SK-MEL-5 (cell line): ENCODE results near the gene STEAP3. TPM values are rescaled to one million over a fixed set of nuclear protein-coding genes. Genes with fewer than 3 reads are reported as not detected.
A peak's percentile ranks its signal among the peaks of the same experiment; 100 is the strongest.

Experiments
- DNase-seq: peaks from one replicate; pipeline ENCODE4 v3.0.0-alpha.2; 2016; ENCODE audit warnings: low read depth, low spot score
- in situ Hi-C: cut with HindIII; loops from 2 replicates; pipeline ENCODE4 v1.10.0; 2016; ENCODE audit warnings: low sequenced_read_pairs, high pct_unique_total_duplicates, low pct_unique_long_range_greater_than_20kb
- total RNA-seq: library from RNA; depleted of rRNA; stranded (reverse); fragments of >200 nt; shearing (Covaris generic); gene quantifications from 2 replicates; pipeline ENCODE4 v1.2.3, GENCODE V29; 2014

The STEAP3 gene
- total RNA-seq, 1 experiment from 2014 or later: 6.0 TPM

GRCh38 chr2:119234021-119235019 lies 10.7 kb downstream of the STEAP3 start:
- in situ Hi-C loops: no loop called here
- DNase-seq: peak; percentile 67

DNA sequence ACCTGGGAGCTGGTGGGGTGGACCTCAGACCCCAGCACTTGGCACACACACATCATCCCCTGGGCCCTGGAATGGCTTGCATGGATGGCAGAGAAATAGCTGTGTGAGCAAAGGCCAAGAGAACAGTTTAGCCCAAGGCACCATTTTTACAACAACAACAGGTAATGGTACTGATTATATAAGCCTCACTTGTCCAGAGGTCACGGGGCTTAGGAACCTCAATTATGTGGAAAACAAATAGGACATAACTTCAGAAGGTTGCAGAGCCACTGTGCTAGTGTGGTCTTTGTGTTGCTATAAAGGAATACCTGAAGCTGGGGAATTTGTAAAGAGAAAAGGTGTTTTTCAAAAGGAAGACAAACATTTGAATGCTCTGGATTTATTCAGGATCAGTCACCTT lies 13.2 kb downstream of the STEAP3 start:
- in situ Hi-C loops: no loop called here
- DNase-seq: no peak

DNA sequence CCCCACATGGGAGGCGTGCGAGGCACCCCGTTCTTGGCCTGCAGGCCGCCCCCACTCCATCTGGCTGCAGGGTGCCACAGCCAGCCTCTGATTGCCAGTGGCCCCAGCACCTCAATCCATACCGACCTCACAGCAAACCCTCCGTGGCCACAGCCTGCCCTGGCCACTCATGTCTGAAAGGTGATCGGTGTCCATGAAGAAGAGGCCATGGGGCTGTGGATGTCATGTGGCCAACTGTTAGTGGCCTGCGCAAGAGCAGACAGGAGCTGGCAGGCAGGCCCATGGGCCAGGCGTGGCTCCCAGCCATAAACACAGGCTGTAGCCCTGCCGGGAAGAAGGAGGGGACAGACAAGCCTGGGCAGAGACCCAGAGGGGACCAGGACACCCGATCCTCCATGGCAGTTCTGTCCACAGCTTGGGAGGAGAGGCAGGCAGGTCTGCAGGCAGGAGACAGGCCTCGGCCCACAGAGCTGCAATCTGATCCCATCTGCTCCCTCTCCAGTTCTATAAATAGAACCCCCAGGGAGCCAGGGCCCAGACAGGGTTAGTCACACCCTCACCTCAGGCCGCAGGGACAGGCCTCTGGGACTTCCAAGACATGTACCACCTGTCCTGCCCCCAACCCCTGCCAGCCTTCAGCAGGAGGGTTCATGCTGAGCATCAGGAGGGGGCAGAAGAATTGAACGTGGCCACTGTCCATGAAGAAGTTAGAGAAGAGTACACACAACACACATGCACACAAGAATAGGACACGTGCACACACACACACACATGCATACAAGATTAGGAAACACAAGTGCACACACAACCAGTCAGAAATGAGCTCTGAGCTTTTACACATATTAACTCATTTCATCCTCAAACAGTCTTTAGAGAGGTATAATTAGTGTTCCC lies 16.9 kb downstream of the STEAP3 start:
- in situ Hi-C loops: no loop called here
- no peak for DNase-seq

- in situ Hi-C loops: no loop called here
- no peak for DNase-seq
Measured at GRCh38 chr2:119241205-119241532, 17.5 kb downstream of the STEAP3 start.

DNA sequence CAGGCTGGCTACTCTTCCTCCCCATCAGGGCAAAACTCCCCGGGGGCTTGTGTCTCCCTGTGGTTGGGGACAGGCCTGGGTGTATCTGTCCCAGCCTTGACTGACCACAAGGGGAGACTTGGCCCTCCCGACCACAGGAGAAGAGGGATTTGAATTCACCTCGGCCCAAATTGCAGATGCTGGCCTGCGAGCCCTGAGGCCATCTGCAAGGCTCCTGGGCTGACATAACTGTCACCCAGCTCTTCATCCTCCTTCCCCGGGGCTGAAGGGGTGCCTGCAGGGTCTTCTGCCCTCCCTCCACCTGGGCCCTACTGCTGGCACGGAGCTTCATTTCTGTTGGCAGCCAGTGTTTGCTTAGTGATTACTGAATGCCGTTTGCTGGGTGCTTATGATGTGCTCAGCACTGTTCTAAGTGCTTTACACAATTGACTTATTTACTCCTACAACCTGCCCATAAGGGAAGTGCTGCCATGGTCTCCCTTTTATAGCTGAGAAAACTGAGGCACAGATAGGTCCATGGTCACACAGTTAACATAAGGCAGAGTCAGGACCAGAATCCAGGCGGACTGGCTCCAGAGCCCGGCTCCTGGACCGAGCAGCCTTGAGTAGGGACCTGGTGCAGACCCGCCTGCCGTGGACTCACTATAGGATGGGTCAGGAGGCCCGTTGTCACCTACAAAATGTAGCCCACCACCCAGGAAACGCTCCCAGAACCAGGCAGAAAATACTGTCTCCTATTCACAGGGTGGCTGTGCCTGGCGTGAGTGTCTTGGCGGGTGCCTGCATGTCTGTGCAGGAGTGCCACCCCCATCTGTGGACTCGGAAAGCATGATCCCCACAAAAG lies 18.9 kb downstream of the STEAP3 start:
- DNase-seq: no peak
- in situ Hi-C loops: no loop called here

GRCh38 chr2:119243621-119244020 lies 20.0 kb downstream of the STEAP3 start:
- in situ Hi-C loops: no loop called here
- no peak for DNase-seq

- no peak for DNase-seq
- in situ Hi-C loops: no loop called here
Measured at GRCh38 chr2:119245076-119245840, 21.6 kb downstream of the STEAP3 start.

- DNase-seq: no peak
- in situ Hi-C loops: no loop called here
Measured at GRCh38 chr2:119245841-119246230, 22.2 kb downstream of the STEAP3 start.

GRCh38 chr2:119246884-119247843 lies 23.5 kb downstream of the STEAP3 start:
- in situ Hi-C loops: no loop called here
- DNase-seq: no peak

DNA sequence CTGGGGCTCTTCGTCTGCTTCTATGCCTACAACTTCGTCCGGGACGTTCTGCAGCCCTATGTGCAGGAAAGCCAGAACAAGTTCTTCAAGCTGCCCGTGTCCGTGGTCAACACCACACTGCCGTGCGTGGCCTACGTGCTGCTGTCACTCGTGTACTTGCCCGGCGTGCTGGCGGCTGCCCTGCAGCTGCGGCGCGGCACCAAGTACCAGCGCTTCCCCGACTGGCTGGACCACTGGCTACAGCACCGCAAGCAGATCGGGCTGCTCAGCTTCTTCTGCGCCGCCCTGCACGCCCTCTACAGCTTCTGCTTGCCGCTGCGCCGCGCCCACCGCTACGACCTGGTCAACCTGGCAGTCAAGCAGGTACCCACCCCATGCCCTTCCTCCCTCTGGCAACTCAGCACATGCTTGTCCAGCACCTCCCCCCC lies 24.2 kb downstream of the STEAP3 start:
- DNase-seq: no peak
- in situ Hi-C loops: no loop called here

DNA sequence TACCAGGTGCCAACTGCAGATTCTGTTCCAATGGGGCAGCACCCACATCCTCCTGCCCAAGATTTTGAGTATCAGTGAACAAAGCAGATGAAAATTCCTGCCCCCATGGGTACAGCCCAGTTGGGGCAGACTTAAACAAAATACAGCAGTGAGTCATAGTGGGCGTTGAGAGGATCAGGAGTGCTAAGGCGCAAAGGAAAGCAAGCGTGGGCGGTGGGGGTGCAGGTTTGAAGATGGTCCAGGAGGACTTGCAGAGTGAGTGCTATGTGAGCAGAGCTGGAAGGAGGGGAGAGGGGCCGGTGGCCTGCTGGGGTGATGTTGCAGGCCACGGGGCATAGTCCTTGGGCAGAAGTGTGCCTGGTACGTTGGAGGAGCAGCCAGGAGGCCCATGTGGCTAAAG lies 24.7 kb downstream of the STEAP3 start:
- in situ Hi-C loops: no loop called here
- no peak for DNase-seq

GRCh38 chr2:119248751-119249150 lies 25.1 kb downstream of the STEAP3 start:
- in situ Hi-C loops: no loop called here
- DNase-seq: no peak

- in situ Hi-C loops: no loop called here
- DNase-seq: no peak
Measured at GRCh38 chr2:119249311-119249710, 25.7 kb downstream of the STEAP3 start.

- no peak for DNase-seq
- in situ Hi-C loops: no loop called here
Measured at GRCh38 chr2:119249855-119250717, 26.5 kb downstream of the STEAP3 start.

GRCh38 chr2:119250718-119251290 lies 27.2 kb downstream of the STEAP3 start:
- in situ Hi-C loops: no loop called here
- DNase-seq: no peak
